ENCODE data around the gene NUP210. TPM values are rescaled to one million over a fixed set of nuclear protein-coding genes. Genes with fewer than 3 reads are reported as not detected.

The NUP210 gene
- total RNA-seq, 8 experiments from 2014 or later, result 0.20 to 30.2 (median 13.4) TPM

DNA sequence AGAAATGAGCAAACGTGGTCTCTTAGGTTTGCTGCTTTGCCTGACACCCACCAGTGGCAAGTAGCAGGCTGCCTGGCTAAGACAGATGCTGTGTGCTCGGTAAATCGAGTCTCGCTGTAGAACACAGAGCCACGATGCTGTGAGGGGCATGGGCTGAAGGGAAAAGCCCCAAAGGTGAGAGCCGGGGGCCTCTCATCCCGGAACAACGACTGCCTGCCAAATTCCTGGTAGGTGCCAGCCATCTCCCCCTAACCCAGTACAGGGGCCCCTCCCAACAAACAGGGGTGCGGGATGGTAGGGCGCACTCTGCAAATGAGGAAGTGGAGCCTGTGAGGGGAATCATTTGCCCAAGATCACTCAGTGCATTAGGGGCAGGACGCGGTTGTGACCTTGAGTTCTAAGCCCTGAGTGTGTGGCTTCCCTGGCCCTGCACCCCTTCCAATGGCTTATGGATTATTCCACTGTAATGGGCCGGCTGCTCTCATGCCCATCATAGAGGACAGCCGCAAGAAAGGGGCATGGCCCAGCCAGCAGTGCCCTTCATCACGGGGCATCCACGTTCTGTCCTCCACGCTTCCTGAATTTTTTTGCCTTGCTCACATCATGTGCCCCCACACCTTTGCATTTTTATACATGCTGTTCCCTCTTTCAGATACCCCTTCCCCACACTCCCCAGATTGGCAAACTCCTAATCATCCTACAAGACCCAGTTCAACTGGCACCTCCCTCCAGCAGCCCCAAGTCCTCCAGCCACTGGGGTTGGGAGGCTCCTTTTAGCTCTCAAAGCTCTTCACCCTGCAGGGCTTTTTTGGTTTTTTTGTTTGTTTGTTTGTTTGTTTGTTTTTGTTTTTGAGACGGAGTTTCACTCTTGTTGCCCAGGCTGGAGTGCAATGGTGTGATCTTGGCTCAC is 125.4 kb downstream of the NUP210 start:
- WGBS, 10 experiments, result 64 to 100% (median 80%) methylated on average over 1 to 7 of the region's 18 CpGs; no CpG with 5 or more reads in 3 of the 10 experiments
- H3K4me1 ChIP-seq (replicated peaks in 1 of 2), result peaks cover 5 to 9% of the 10 kb centered on the region in 2 donors
- H3K4me3 ChIP-seq, result no peak overlapping the region
- ATAC-seq (replicated peaks in 6 of 8), result no peak
- no peak overlapping the region for H3K27ac ChIP-seq
- in situ Hi-C loops (cut with MboI; ENCODE audit: low pct_unique_long_range_greater_than_20kb in 2 of 9, low sequenced_read_pairs in 9 of 9, unreplicated experiment in 9 of 9), result no loop called here

DNA sequence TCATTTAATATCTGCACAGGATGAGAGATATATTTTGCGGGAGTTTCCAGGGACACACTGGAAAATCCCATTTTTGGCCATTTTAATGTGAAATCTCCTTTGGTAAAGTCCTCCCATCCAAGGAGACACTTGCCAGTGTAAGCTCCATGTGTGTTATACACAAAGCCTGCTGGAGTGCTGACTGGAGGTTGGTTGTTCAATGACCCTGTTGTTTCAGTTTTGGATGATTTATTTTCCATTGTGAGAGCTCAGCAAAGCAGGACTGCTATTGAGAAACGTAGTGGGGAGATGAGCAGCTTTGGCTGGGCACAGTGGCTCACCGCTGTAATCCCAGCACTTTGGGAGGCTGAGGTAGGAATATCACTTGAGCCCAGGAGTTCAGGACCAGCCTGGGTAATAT is 127.7 kb downstream of the NUP210 start:
- in situ Hi-C loops (cut with MboI; ENCODE audit: low pct_unique_long_range_greater_than_20kb in 2 of 9, low sequenced_read_pairs in 9 of 9, unreplicated experiment in 9 of 9), result no loop called here
- ATAC-seq (replicated peaks in 6 of 8), result peak in 5 of 8 experiments; percentile 49 to 70 (median 53)

DNA sequence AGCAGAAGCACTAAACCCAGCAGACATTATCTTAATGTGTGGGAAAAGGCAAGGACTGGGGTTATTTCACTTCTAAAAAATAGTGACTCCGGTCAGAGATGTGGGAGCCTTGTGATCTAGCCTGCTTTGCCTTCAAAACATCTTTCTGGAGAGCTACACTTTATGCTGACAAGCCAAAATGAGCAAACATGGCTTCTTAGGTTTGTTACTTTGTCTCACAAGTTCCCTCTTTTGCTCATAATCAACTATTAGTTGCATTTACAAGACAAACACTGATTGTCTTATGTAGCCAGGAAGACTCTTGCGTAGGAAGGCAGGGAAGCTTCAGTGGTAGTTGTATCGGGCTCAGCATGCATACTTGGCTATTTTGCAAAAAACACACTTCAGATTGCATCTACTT is 129.2 kb downstream of the NUP210 start:
- Histone ChIP-seq H3K4me1 (replicated peaks in 1 of 2) (peaks cover 0 to 4% of the 10 kb centered on the region in 2 donors), H3K27ac (no peak overlapping the region), H3K4me3 (no peak overlapping the region)
- WGBS, 10 experiments, result 40 to 100% (median 86%) methylated on average over 1 to 3 of the region's 3 CpGs; no CpG with 5 or more reads in 2 of the 10 experiments
- in situ Hi-C loops (cut with MboI; ENCODE audit: low pct_unique_long_range_greater_than_20kb in 2 of 9, low sequenced_read_pairs in 9 of 9, unreplicated experiment in 9 of 9), result no loop called here
- no peak for ATAC-seq (replicated peaks in 6 of 8)

More for the DNA sequence above, 127.7 kb downstream of the NUP210 start:
- H3K27ac ChIP-seq, result no peak overlapping the region
- no peak overlapping the region for H3K4me3 ChIP-seq
- 46 to 100% (median 84%) methylated on average over 1 to 3 of the region's 3 CpGs; no CpG with 5 or more reads in 1 of the 10 experiments for WGBS, 10 experiments
- peaks cover 5 to 9% of the 10 kb centered on the region in 2 donors for H3K4me1 ChIP-seq (replicated peaks in 1 of 2)

DNA sequence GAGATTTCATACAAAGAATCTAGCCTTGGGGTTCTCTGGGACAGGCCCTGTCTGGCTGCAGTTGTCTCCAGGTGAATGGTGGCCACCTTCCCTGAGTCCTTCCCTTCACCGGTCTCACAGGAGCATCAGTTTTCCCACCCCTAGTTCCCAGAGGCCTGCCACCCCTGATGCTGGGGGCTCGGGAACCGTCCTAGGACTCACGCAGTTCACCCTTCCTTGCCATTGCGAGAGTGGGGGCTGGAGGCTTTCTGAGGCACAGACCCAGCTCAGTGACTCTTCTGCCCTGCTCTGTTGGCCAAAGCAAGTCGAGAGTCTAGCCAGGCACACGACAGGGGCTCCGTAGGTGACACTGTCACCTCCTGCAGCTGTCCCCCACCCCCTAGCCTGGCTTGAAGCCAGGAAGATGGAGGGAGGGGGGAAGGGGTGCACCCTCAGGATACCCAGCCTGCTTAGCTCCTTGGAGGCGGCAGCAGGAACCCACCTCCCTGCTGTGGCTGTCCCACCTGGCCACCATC is 130.3 kb downstream of the NUP210 start:
- no peak for ATAC-seq (replicated peaks in 6 of 8)
- WGBS, 10 experiments, result 19 to 80% (median 40%) methylated on average over 1 to 4 of the region's 9 CpGs; no CpG with 5 or more reads in 7 of the 10 experiments
- Histone ChIP-seq H3K27ac (no peak overlapping the region), H3K4me1 (replicated peaks in 1 of 2) (peaks cover 0 to 4% of the 10 kb centered on the region in 2 donors), H3K4me3 (no peak overlapping the region)
- in situ Hi-C loops (cut with MboI; ENCODE audit: low pct_unique_long_range_greater_than_20kb in 2 of 9, low sequenced_read_pairs in 9 of 9, unreplicated experiment in 9 of 9), result no loop called here

DNA sequence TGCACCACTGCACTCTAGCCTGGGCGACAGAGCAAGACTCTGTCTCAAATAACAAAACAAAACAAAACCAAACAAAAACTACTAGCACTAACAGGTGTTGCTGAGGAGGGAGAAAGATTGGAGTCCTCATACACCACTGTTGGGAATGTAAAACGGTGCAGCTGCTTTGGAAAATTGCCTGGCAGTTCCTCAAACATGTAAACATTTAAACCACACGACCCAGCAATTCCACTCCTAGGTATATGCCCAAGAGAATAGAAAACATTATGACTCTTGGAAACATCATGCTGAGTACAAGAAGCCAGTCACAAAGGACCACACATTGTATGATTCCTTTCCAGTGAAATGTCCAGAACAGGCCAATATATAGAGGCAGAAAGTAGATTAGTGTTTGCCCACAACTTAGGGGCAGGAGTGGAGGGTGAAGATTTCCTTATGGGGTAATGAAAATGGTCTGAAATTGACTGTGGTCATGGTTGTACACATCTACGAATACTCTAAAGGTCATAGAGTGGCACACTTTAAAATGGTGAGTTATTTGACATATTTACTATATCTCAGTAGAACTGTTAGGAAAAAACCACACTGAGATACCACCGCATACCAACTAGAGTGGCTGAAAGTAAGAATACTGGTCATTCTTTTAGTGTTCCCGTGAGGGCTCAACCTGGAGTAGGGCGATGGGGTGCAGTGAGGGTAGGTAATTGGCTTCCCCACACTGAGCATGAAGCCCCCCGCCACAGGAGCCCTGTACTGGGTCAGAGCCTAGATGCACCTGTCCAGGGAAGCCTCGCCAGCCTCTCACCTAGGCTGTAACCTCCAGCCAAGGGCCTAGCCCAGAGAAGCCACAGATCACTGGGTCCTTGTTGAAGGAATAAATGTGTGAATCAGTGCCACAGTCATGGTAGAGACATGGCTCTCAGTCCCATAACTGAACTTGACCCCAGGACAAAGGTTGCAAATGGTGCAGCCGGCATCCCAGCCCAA is 131.1 kb downstream of the NUP210 start:
- 0 to 100% (median 70%) methylated on average over 1 to 7 of the region's 10 CpGs; no CpG with 5 or more reads in 1 of the 10 experiments for WGBS, 10 experiments
- peaks cover 0 to 4% of the 10 kb centered on the region in 2 donors for H3K4me1 ChIP-seq (replicated peaks in 1 of 2)
- no peak for ATAC-seq (replicated peaks in 6 of 8)
- no peak overlapping the region for H3K27ac ChIP-seq
- H3K4me3 ChIP-seq, result no peak overlapping the region
- in situ Hi-C loops (cut with MboI; ENCODE audit: low pct_unique_long_range_greater_than_20kb in 2 of 9, low sequenced_read_pairs in 9 of 9, unreplicated experiment in 9 of 9), result no loop called here

DNA sequence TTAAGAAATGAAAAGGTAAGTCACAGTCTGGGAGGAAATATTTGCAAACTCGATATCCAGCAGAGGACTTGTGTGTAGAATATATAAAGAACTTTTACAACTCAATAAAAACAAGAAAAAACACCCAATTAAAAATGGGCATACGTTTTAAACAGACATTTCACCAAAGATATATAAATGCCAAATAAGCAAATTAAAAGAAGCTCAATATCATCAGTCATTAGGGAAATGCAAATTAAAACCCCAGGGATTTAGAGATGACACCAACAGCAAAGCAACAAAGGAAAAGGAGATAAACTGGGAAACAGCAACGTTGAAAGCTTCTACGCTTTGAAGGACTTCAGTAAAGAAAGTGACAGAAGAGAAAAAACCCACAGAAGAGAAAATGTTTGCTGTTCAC is 132.3 kb downstream of the NUP210 start:
- ATAC-seq (replicated peaks in 6 of 8), result no peak
- no peak overlapping the region for H3K27ac ChIP-seq
- WGBS, 10 experiments, result 14 to 88% (median 58%) methylated on average over 3 to 4 of the region's 4 CpGs
- in situ Hi-C loops (cut with MboI; ENCODE audit: low pct_unique_long_range_greater_than_20kb in 2 of 9, low sequenced_read_pairs in 9 of 9, unreplicated experiment in 9 of 9), result no loop called here
- peaks cover 0 to 4% of the 10 kb centered on the region in 2 donors for H3K4me1 ChIP-seq (replicated peaks in 1 of 2)
- H3K4me3 ChIP-seq, result no peak overlapping the region

DNA sequence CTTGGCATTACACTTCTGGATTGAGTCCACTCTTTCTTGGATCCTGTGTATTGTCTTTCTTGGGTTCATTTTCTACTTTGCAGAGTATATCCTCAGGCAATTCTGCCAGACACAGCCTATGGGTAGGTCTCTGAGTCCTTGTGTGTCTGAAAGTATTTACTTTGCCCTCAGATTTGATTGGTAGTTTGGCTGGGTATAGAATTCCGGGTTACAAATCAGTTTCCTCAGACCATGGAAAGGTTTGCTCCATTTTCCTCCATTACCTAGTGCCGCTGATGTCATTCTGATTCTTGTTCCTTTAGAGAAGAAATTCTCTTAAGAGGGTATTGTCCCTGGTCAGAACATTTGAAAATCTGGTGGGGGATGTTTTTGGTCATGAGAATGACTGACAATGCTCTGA is 133.2 kb downstream of the NUP210 start:
- in situ Hi-C loops (cut with MboI; ENCODE audit: low pct_unique_long_range_greater_than_20kb in 2 of 9, low sequenced_read_pairs in 9 of 9, unreplicated experiment in 9 of 9), result no loop called here
- Histone ChIP-seq H3K4me3 (no peak overlapping the region), H3K4me1 (replicated peaks in 1 of 2) (no peaks in the 10 kb centered on the region), H3K27ac (no peak overlapping the region)
- no peak for ATAC-seq (replicated peaks in 6 of 8)
- WGBS, 10 experiments, result 25 to 92% (median 77%) methylated on average over 1 to 2 of the region's 2 CpGs; no CpG with 5 or more reads in 4 of the 10 experiments

DNA sequence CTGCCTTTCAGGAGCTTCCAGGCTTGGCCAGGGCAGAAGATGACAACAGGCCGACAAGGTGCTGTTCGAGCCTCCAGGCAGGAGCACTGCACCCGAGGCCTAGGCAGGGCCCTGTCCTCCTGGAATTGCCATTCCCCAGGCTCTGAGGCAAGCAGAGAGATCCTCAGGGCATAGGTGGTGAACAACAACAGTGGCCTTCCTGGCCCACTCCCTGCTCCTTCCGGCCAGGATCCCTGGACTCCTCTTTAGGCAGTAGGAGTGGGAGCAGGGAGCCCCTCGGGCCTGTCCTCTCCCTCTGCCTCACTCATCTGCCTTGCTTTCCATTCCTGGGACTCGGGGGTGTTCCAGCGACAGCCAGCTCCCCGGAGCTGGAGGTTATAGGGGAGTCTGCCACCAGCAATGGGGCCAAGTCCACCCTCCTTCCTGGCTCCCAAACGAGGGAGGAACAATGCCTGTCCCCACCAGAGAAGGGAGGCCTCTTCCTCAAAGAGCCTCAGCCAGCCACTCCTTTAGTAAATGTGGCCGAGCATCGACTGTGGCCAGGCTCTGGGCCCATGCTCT is 135.0 kb downstream of the NUP210 start:
- Histone ChIP-seq H3K4me1 (replicated peaks in 1 of 2) (peaks cover 3 to 8% of the 10 kb centered on the region in 2 donors), H3K27ac (no peak overlapping the region), H3K4me3 (no peak overlapping the region)
- 40 to 100% (median 72%) methylated on average over 1 to 6 of the region's 11 CpGs; no CpG with 5 or more reads in 5 of the 10 experiments for WGBS, 10 experiments
- no peak for ATAC-seq (replicated peaks in 6 of 8)
- in situ Hi-C loops (cut with MboI; ENCODE audit: low pct_unique_long_range_greater_than_20kb in 2 of 9, low sequenced_read_pairs in 9 of 9, unreplicated experiment in 9 of 9), result no loop called here

DNA sequence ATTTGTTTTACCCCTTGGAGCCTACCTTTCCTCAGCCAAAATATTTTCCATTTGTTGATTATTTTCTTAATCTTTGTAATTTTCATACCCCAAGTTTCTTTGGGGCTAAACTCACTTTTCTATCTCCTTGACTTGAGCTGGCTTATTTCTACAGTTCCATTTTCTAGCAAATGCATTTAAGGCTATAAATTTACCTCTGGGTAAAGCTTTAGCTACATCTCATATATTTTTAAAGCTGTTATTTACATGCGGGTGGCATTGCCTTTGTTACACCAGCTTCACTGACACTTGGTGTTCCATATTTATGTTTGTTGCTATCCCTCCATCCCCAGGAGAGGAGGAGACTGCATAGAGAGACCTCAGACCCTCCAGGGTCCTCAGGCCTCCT is 136.3 kb downstream of the NUP210 start:
- no peak for ATAC-seq (replicated peaks in 6 of 8)
- Histone ChIP-seq H3K4me1 (replicated peaks in 1 of 2) (peaks cover 3 to 8% of the 10 kb centered on the region in 2 donors), H3K4me3 (peak overlapping the region in 1 of 5 donors; percentile 50), H3K27ac (no peak overlapping the region)
- WGBS, 10 experiments, result 64 to 100% (median 88%) methylated on average over 1 of the region's 1 CpG; no CpG with 5 or more reads in 5 of the 10 experiments
- in situ Hi-C loops (cut with MboI; ENCODE audit: low pct_unique_long_range_greater_than_20kb in 2 of 9, low sequenced_read_pairs in 9 of 9, unreplicated experiment in 9 of 9), result no loop called here

DNA sequence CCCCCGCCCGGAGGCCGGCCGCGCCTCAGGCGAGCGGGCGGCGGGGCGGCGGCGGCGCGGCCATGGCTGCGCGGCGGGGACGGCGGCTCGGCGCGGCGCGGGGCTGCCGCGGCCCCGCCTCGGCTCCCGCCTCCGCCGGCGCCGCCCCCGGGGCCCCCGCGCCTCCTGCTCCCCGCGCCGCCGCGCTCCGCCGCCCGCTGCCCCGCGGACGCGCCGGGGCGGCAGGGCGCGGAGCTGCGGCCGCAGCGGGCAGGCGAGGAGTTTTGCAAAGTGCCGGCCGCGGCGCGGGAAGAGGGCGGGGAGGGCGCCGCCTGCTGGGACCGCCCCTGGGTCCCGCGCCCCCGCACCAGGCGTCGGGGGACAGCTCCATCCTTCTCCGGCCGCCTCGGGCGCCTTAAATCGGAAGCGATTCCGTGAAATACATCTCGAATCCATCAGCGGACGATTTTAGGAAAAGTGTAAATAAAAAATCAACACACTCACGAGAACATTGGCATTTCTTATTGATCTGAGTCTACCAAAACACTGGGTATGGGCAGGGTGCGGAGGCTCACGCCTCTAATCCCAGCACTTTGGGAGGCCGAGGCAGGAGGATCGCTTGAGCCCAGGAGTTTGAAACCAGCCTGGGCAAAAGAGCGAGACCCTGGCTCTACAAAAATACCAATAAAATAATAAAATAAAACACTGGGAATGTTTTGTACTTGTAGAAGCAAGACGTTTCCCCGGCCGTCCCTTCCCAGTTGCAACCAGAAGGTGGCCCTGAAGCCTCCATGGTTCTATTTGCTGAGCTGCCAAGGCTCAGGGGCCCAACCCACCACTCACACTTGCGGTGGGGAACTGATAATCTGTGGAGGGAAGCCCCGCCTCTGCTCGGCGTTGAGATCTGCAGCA is 136.9 kb downstream of the NUP210 start:
- H3K4me1 ChIP-seq (replicated peaks in 1 of 2), result peaks cover 3 to 8% of the 10 kb centered on the region in 2 donors
- ATAC-seq (replicated peaks in 6 of 8), result peak; percentile 34 to 69 (median 55)
- peak overlapping the region; percentile 40 to 60 (median 50) for H3K4me3 ChIP-seq
- in situ Hi-C loops (cut with MboI; ENCODE audit: low pct_unique_long_range_greater_than_20kb in 2 of 9, low sequenced_read_pairs in 9 of 9, unreplicated experiment in 9 of 9), result no loop called here
- whole genome bisulfite sequencing, 10 experiments, result 0 to 56% (median 12%) methylated on average over 1 to 15 of the region's 93 CpGs; no CpG with 5 or more reads in 1 of the 10 experiments
- H3K27ac ChIP-seq, result no peak overlapping the region

DNA sequence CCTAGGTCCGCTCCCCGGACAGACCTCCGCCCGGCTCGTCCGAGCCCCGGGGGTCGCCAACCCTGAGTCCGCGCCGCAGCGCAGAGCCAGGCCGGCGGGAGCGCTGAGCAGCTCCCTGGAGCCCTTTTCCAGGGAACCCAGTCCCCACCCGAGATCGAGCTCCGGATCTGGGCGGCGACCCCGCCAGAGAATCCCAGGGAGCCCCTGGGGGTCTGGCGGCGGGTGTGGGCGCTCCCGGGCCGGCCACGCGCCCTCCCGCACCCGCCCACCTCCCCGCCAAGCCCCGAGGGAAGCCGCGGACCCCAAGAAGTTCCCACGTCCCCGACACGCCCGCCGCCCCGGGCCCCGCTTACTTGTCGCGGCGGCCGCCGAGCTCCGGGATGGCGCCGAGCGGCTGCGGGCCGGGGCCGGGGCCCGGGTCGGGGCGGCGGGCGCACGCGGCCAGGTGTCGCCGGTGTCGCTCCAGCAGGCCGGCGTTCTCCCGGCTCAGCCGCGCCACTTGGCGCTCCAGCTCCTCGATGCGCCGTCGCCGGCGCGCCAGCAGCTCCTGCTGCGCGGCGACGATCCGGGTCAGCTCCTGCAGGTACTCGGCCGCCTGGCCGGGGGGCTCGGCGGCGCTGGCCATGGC is 137.7 kb downstream of the NUP210 start:
- in situ Hi-C loops (cut with MboI; ENCODE audit: low pct_unique_long_range_greater_than_20kb in 2 of 9, low sequenced_read_pairs in 9 of 9, unreplicated experiment in 9 of 9), result no loop called here
- Histone ChIP-seq H3K27ac (no peak overlapping the region), H3K4me1 (replicated peaks in 1 of 2) (peaks cover 6 to 8% of the 10 kb centered on the region in 2 donors), H3K4me3 (peak overlapping the region; percentile 40 to 60 (median 50))
- no CpG with 5 or more reads among the region's 87 CpGs for WGBS, 10 experiments
- peak in 7 of 8 experiments; percentile 9 to 47 (median 25) for ATAC-seq (replicated peaks in 6 of 8)

Measured in motor neuron (in vitro differentiated cells).